ENCODE results near the gene ACY1. TPM values are rescaled to one million over a fixed set of nuclear protein-coding genes. Genes with fewer than 3 reads are reported as not detected.

The ACY1 gene
- total RNA-seq, 2 donors from 2014 or later, result 153 to 160 TPM

DNA sequence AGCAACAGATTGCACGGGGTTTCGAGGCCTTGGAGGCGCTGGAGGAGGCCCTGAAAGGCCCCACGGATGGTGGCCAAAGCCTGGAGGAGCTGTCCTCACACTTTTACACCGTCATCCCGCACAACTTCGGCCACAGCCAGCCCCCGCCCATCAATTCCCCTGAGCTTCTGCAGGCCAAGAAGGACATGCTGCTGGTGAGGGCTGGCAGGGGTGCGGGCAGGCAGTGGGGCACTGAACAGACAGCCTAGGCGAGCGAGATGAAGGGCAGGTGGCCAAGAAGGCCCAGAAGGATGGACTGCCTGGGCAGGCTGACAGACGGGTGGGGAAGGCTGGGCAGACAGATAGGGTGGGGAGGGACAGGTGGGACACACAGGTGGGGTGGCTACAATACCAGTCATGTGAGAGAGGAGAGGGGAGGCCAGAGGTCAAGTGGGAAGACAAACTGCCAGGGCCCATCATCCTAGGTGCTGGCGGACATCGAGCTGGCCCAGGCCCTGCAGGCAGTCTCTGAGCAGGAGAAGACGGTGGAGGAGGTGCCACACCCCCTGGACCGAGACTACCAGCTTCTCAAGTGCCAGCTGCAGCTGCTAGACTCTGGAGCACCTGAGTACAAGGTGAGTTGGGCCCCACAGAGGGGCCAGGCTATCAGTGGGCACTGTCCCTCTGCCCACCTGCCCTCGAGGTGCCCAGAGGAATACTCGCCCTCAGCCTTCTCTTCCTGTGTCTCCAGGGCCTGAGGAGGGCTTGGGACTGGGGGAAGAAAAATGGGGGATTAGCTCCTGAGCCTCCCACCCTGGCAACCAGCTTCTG is 38.1 kb upstream of the ACY1 start:
- ATAC-seq, result no peak

DNA sequence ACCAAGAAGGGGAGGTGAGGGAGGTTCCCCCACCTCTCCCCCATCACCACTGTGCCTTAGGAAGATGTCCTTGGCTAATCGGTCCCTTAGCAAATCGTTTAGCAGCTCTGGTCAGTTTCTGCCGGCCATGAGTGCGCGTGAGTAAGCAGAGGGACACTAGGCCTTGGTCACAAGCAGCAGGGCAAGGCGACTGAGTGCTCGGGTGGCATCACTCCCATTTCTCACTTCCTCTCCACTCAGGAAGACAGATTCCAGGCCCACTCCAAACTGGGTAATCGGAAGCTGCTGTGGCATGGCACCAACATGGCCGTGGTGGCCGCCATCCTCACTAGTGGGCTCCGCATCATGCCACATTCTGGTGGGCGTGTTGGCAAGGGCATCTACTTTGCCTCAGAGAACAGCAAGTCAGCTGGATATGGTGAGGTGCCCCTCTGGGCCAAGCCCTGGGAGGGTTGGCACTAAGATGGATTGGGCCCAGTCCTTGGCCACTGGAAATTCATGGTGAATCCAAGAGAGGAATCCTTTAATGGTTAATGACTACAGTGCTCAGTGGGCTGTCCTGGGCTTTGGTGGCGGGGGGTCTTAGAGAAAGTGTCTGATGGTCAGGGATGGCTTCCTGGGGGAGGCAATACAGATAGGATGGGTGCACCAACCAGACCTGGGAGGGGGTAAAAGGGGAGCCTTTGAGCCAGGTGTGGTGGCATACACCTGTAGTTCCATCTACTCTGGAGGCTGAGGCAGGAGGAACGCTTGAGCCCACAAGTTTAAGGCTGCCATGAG is 37.2 kb upstream of the ACY1 start:
- DNase-seq (no peak), ATAC-seq (no peak)
- intact Hi-C loops (cut with DNase I, micrococcal nuclease), result no loop called here

More for the DNA sequence above, 38.1 kb upstream of the ACY1 start:
- DNase-seq, result no peak
- intact Hi-C loops (cut with DNase I, micrococcal nuclease), result no loop called here

DNA sequence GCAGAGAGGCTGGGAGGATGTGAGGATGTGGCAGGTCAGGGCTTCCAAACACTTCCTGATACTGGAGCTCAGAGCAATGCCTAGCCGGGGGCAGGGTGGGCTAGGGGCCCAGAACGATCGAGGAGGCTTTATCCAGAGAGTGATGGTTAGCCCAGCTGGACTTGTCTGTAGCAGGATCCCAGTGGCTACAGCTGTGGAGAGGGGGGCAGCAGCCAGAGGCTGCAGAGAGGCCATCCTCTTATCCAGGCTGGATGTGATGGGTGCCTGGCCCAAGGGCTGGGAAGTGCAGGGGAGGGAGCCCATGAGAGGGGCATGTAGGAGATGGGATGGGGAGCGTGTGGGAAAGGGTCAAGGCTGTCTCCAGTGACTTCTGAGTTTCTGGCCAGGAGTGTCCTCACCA is 36.5 kb upstream of the ACY1 start:
- DNase-seq, result no peak
- no peak for ATAC-seq
- intact Hi-C loops (cut with DNase I, micrococcal nuclease), result no loop called here

DNA sequence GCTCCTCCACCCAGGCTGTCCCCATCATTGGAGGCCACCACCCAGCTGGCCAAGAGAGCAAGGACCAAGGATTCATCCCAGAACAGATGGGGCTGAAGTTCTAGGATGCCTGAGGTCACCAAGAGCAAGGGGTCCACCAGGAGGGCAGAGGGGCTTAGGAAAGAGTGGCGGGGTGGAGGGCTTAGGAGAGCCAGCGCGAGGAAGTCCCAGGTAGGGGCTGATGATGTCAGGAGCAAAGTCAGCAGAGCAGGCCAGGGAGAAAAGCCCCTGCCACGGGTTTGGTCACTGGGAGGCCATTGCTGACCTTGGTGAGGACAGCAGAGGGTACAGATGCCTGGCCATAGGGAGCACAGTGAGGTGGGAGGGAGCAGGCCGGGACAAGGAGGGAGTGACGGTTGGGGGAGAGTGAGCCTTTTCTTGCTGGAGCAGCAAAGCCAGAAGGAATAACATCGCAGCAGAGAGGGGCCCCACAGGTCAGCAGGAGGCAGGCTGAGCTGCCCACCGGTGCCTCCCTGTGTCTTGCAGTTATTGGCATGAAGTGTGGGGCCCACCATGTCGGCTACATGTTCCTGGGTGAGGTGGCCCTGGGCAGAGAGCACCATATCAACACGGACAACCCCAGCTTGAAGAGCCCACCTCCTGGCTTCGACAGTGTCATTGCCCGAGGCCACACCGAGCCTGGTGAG is 36.0 kb upstream of the ACY1 start:
- DNase-seq, result no peak
- intact Hi-C loops (cut with DNase I, micrococcal nuclease), result no loop called here

DNA sequence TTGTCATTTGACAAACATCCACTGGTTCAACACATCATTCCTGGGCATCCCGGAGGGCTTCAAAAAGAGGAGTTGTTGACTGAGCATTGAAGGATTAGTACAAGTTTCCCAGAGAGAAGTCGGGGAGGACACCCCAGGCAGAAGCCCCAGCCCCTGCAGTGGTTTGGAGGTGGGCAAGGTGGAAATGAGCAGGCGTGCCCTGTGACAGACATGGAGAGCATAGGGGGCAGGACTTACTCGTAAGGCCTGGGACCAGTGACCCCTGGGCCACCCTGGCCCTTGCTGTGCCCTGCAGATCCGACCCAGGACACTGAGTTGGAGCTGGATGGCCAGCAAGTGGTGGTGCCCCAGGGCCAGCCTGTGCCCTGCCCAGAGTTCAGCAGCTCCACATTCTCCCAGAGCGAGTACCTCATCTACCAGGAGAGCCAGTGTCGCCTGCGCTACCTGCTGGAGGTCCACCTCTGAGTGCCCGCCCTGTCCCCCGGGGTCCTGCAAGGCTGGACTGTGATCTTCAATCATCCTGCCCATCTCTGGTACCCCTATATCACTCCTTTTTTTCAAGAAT is 35.2 kb upstream of the ACY1 start:
- DNase-seq (no peak), ATAC-seq (no peak)
- intact Hi-C loops (cut with DNase I, micrococcal nuclease), result no loop called here

More for the DNA sequence above, 36.0 kb upstream of the ACY1 start:
- no peak for ATAC-seq

DNA sequence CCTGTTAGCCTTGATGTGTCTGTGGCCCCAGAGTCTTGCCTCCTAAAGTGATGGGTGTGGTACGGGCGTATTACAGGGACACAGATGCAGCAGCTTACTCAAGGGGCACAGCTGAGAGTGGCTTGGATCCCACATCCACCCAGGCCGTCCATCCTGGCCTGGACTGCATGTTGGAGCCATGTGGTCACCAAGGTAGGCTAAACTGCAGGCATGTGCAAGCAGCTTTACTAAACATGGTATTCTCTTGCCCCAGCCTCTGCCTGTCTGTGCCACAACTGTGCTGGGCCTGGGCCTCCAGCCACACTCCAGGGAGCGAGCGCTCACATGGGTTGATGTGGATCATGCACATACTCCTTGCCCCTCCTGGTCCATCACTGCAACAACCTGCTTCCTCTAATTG is 34.2 kb upstream of the ACY1 start:
- intact Hi-C loops (cut with DNase I, micrococcal nuclease), result no loop called here
- ATAC-seq (no peak), DNase-seq (no peak)

DNA sequence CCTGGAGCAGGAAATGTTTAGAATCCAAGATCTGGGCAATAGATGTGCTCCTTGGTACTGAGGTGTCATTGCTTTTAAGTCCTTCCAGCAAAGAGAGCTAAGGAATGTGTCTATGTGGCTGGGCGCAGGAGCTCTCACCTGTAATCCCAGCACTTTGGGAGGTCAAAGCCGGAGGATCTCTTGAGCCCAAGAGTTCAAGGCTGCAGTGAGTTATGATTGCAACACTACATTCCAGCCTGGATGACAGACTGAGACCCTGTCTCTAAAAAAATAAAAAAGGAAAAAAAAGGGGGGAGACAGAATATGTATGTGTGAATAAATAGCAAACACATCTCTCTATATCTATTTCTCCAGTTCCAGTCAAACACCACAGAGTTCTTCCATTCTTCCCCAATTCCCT is 32.4 kb upstream of the ACY1 start:
- no peak for ATAC-seq
- no peak for DNase-seq

DNA sequence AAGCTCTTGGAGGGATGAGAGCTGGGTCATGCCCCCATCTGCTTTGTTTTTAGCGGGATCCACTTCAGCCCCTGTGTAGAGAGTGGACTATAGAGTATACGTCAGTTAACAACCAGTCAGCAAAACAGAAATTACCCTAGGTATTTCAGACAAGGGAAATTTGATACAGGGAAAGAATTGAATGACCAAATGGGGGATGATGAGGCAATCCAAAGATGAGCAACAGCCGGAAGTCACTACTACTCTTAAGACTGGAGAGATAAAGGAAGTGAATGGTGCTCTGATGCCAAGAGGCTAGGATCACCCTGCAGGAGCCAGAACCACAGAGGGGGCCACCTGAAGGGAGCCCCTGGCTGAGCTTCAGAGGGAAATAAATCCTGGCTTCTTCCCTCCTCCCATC is 29.9 kb upstream of the ACY1 start:
- DNase-seq (no peak), ATAC-seq (no peak)
- intact Hi-C loops (cut with DNase I, micrococcal nuclease), result no loop called here

More for the DNA sequence above, 32.4 kb upstream of the ACY1 start:
- intact Hi-C loops (cut with DNase I, micrococcal nuclease), result no loop called here

DNA sequence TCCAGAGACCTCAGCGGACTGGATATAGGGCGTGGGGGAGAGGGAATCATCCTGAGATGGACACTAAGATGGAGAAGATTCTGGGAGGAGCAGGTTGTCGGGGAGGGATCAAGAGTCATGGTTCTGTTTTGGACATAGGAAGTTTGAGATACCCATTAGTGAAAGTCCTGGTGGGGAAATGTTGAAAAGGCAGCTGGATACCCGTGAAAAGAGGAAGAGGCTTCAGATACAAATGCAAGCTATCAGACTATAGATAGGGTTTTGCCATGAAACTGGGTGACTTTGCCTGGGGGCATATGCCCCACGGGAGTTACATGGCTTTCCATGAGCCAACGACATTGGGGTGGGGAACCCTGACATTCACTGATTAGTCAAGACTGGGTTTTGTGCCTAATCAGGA is 29.2 kb upstream of the ACY1 start:
- ATAC-seq, result no peak
- intact Hi-C loops (cut with DNase I, micrococcal nuclease), result no loop called here

DNA sequence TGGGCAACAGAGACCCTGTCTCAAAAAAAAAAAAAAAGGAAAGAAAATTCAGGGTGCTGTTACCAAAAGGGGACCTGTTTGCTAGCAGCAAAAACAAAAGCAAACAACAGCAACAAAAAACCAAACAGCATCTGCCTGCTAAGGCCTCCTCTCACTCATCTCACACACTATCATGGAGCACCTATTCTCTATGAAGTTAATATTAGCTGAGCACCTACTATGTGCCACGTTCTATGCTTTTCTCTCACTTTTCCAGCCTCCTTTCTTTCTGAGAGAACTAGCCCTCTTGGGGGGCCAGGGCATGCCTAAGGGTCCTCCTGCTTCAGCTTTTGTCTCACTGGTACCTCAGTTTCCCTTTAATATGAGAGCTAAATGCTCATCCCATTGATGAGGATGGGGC is 28.6 kb upstream of the ACY1 start:
- DNase-seq, result no peak
- ATAC-seq, result no peak
- intact Hi-C loops (cut with DNase I, micrococcal nuclease), result no loop called here

More for the DNA sequence above, 29.2 kb upstream of the ACY1 start:
- DNase-seq, result no peak

DNA sequence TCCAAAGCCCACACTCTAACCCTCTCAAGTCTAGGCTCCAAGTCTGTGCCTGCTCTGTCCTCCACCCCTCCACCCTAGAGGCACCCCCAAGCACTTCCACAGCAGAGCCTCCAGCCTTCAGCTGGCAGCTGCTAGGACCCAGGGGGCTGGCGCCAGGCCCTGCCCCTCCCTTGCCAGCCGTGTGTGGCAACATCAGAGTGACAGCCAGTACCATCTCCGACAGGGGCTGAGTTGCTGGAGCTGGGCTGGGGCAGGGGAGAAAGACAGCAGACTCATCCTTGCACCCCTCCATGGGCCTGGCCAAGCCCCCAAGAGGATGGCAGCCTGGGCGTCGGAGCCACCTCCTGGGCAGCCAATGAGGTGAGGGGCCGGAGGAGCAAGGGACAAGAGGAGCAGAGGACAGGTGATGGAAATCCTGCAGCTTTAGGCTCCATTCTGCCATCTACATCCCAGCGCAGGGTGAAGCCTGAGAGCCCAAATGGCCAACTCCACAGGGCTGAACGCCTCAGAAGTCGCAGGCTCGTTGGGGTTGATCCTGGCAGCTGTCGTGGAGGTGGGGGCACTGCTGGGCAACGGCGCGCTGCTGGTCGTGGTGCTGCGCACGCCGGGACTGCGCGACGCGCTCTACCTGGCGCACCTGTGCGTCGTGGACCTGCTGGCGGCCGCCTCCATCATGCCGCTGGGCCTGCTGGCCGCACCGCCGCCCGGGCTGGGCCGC is 28.0 kb upstream of the ACY1 start, which contains the start of gene GPR62:
Gene GPR62 (plus strand): TSS at position 207 of the 718 bp plus-strand sequence. CDS start 272 bp downstream, at position 479.
- intact Hi-C loops (cut with DNase I, micrococcal nuclease), result no loop called here
- DNase-seq (no peak), ATAC-seq (no peak)

DNA sequence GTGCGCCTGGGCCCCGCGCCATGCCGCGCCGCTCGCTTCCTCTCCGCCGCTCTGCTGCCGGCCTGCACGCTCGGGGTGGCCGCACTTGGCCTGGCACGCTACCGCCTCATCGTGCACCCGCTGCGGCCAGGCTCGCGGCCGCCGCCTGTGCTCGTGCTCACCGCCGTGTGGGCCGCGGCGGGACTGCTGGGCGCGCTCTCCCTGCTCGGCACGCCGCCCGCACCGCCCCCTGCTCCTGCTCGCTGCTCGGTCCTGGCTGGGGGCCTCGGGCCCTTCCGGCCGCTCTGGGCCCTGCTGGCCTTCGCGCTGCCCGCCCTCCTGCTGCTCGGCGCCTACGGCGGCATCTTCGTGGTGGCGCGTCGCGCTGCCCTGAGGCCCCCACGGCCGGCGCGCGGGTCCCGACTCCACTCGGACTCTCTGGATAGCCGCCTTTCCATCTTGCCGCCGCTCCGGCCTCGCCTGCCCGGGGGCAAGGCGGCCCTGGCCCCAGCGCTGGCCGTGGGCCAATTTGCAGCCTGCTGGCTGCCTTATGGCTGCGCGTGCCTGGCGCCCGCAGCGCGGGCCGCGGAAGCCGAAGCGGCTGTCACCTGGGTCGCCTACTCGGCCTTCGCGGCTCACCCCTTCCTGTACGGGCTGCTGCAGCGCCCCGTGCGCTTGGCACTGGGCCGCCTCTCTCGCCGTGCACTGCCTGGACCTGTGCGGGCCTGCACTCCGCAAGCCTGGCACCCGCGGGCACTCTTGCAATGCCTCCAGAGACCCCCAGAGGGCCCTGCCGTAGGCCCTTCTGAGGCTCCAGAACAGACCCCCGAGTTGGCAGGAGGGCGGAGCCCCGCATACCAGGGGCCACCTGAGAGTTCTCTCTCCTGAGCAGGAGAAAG is 27.2 kb upstream of the ACY1 start:
- intact Hi-C loops (cut with DNase I, micrococcal nuclease), result no loop called here
- peak in 1 of 2 donors; percentile 48 for DNase-seq

DNA sequence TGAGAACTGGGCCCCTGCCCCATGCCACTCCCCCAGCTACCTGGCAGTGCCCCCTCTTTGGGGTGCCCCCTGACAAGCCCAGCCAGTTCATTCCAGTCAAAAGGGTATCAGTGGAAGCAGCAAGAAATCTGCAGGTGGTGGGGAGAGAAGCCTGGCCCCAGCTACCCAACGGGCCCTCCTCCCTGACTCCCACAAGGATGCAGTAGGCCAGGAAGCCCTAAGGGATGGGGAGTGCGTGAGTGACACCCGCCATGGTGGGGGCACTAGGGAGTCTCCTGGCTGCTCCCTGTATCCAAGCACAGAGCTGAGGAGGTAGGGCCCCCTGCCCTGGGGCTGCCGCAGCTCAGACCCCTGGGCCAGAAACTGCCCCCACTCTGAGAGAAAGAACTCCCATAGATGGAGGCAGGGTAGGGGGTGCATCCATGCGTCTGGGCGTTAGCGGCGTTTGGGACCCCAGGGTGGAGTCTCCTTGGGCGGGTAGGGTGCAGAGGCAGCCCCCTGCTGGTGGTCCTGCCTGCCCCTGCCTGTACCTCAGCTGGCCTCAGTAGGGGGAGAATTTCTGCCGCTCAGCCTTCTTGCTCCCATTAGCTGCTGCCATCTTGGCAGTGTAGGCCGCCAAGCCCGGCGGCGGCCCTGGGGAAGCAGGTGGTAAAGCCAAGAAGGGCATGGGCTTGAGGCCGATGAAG is 25.7 kb upstream of the ACY1 start:
- intact Hi-C loops (cut with DNase I, micrococcal nuclease), result no loop called here
- ATAC-seq (no peak), DNase-seq (no peak)

More for the DNA sequence above, 27.2 kb upstream of the ACY1 start:
- peak; percentile 72 for ATAC-seq

DNA sequence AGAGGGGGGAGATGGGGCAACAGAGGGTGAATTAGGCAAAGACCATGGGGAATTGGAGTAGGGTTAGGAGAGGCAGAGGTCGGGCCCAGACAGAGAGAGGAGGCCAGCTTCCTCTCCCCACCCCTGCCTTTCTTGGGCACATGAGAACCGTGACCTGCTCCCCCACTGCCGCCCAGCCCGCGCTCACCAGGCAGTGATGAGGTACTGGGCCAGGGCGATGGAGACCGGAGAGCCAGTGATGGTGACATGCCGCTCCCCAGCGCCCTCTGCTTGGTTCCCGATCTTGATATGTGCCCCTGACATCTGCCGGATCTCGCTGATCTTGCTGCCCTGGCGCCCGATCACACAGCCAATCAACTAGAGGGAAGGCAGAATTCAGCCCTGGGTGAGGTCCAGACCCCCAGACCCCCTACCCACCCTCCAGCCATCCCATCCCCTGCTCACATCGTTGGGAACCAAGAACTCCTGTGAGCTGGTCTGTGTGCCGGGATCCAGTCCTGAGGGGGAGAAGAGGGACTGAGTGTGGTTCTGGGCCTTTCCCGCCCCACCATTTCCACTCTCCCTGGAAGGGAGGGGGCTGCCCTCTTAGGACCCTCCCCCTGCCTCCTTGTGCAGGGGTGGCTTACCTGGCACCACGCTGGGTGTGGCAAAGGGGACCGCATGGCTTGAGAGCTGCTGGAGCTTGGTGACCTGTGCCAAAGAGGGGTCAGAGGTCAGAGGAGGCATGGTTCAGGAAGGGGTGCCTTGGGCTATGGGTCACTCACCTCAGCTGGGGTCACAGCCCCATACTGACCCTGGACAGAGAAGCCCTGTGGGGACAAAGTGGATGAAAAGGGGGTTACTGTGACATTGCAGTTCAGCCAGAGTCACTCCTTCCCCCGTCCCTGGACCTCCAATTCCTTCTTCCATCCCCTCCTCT is 24.5 kb upstream of the ACY1 start:
- DNase-seq (no peak), ATAC-seq (no peak)
- intact Hi-C loops (cut with DNase I, micrococcal nuclease), result no loop called here

DNA sequence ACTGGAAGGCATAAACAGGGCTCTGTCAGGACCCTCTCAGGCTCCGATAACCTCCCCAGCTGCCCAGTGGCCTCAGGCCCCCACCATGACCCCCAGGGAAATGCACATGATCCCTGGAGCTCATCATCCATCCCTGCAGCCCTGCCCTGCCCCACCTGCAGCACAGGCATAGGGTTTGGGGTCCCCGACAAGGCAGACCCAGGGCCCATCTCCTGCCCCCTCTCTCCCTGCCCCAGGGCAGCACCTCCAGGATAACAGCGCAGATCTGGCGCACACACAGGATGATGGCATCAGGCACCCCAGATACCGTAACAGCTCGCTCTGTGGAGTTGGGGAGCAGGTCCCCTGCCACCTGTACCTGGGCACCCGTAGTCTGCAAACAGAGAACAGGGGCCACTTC is 23.7 kb upstream of the ACY1 start:
- ATAC-seq (no peak), DNase-seq (no peak)
- intact Hi-C loops (cut with DNase I, micrococcal nuclease), result no loop called here

DNA sequence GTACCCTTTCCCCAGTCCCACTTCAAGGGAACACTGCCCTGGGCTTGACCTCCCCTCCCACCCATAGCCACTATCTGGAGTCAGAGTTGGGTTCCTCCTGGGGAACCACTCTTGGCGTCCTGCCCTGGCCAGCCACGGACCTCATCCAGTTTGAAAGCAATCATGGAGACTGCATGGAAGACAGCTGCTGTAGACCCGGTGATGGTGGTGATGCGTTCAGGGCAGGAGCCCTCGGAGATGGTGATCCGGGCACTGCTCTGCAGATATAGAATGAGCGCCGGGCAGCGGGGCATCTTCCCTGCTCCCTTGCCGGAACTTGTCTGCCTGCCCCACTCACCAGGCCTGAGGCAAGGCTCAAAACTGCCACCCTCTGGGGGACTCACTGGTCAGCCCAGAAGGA is 22.9 kb upstream of the ACY1 start:
- intact Hi-C loops (cut with DNase I, micrococcal nuclease), result no loop called here
- ATAC-seq (no peak), DNase-seq (no peak)
